Gastroesophageal sphincter (tissue), 4 donors: ENCODE data around the gene RPL12. TPM values are rescaled to one million over a fixed set of nuclear protein-coding genes. Genes with fewer than 3 reads are reported as not detected.

Source experiments
- ATAC-seq: fragments of 150-250 bp; one replicate; pipeline ENCODE4 v1.9.1; 2016; ENCODE audit warnings: mild to moderate bottlenecking, moderate library complexity
- H3K27ac ChIP-seq, 4 donors: fragments of 200-600 bp; sonication (generic) in 3 of 4; 1 replicate in 3 of 4; 2 replicates in 1 of 4; pipeline ENCODE4 v1.5.1; 2016 to 2019
- H3K27me3 ChIP-seq: fragments of 200-600 bp; sonication (generic); one replicate; pipeline ENCODE4 v1.5.1; 2019
- H3K36me3 ChIP-seq, 2 donors: fragments of 200-600 bp; sonication (generic); one replicate each; pipeline ENCODE4 v1.5.1; 2019; ENCODE audit warnings: control low read depth in 1 of 2
- H3K4me1 ChIP-seq, 3 donors: fragments of 200-600 bp; sonication (generic); 1 replicate in 2 of 3; 2 replicates in 1 of 3; pipeline ENCODE4 v1.5.1; 2016 to 2019; ENCODE audit warnings: control low read depth in 2 of 3
- H3K4me3 ChIP-seq, 2 donors: fragments of 200-600 bp; sonication (generic); one replicate each; pipeline ENCODE4 v1.5.1; 2019; ENCODE audit warnings: mild to moderate bottlenecking in 1 of 2, moderate library complexity in 1 of 2
- H3K9me3 ChIP-seq, 3 donors: fragments of 200-600 bp; sonication (generic); one replicate each; pipeline ENCODE4 v1.5.1; 2017 to 2019; ENCODE audit warnings: control low read depth in 2 of 3
- CTCF ChIP-seq, 4 experiments: fragments of 200-600 bp in 2 of 4; fragments of 450-650 bp in 2 of 4; sonication (generic) in 1 of 4; IDR thresholded peaks; one replicate each; pipeline ENCODE4 v1.5.1; 2017 to 2019; ENCODE audit warnings: antibody characterized with exemption in 4 of 4, mild to moderate bottlenecking in 2 of 4, moderate library complexity in 2 of 4
- EP300 ChIP-seq: sonication (generic); formaldehyde crosslinking; IDR thresholded peaks from one replicate; pipeline ENCODE4 v1.6.1; 2017; ENCODE audit warnings: antibody characterized with exemption, mild to moderate bottlenecking
- POLR2A ChIP-seq, 2 donors: fragments of 450-650 bp; IDR thresholded peaks; one replicate each; pipeline ENCODE4 v1.6.1; 2017; ENCODE audit warnings: antibody characterized with exemption in 2 of 2, mild to moderate bottlenecking in 2 of 2, moderate library complexity in 1 of 2
- POLR2AphosphoS5 ChIP-seq: sonication (generic); formaldehyde crosslinking; IDR thresholded peaks from one replicate; pipeline ENCODE4 v1.6.1; 2017; ENCODE audit warnings: antibody characterized with exemption
- WGBS, 2 donors: methylation state at CpG; one replicate each; pipeline ENCODE4 v1.1.5; 2018; ENCODE audit warnings: low coverage in 1 of 2; 5-methylcytosine and 5-hydroxymethylcytosine counted together
- total RNA-seq, 4 donors: library from RNA; depleted of rRNA; stranded (reverse); fragments of >200 nt; gene quantifications; one replicate each; pipeline ENCODE4 v1.1.0, GENCODE V29; 2016

RPL12 gene
- total RNA-seq, 4 donors from 2014 or later: 879 to 2,906 (median 1,722) TPM

- no peaks in the 10 kb centered on the region for H3K27me3 ChIP-seq
- WGBS, 2 donors: 54% methylated on average over 4 of the region's 5 CpGs; no CpG with 5 or more reads in 1 of the 2 donors
- TF ChIP-seq POLR2AphosphoS5 (no peak), POLR2A (IDR thresholded peaks at IDR 0.05) (no peak)
- no peaks in the 10 kb centered on the region for H3K9me3 ChIP-seq
- ATAC-seq: no peak
- peaks cover 3 to 44% (median 20%) of the 10 kb centered on the region in 3 donors for H3K4me1 ChIP-seq
- peak overlapping the region in 1 of 2 donors; percentile 87 for H3K4me3 ChIP-seq
- peak overlapping the region in 3 of 4 donors; percentile 90 to 98 (median 93) for H3K27ac ChIP-seq
- peaks cover 0 to 66% of the 10 kb centered on the region in 2 donors for H3K36me3 ChIP-seq
Measured at GRCh38 chr9:127449332-127449966, 1.8 kb downstream of the RPL12 start.

GRCh38 chr9:127448112-127448805 is 2.9 kb downstream of the RPL12 start:
- WGBS, 2 donors: 83 to 95% methylated on average over 7 to 8 of the region's 8 CpGs
- peaks cover 0 to 67% of the 10 kb centered on the region in 2 donors for H3K36me3 ChIP-seq

GRCh38 chr9:127447416-127448111 is 3.6 kb downstream of the RPL12 start:
- Histone ChIP-seq H3K9me3 (no peaks in the 10 kb centered on the region), H3K27me3 (no peaks in the 10 kb centered on the region), H3K4me3 (no peak overlapping the region), H3K27ac (peak overlapping the region in 1 of 4 donors; percentile 27), H3K36me3 (peaks cover 0 to 73% of the 10 kb centered on the region in 2 donors), H3K4me1 (peaks cover 3 to 35% (median 19%) of the 10 kb centered on the region in 3 donors)
- 68 to 78% methylated on average over 3 to 7 of the region's 7 CpGs for WGBS, 2 donors
- no peak for ATAC-seq
- no peak for TF ChIP-seq EP300
- TF ChIP-seq CTCF (IDR thresholded peaks at IDR 0.05): no peak
- no peak for TF ChIP-seq POLR2AphosphoS5
- TF ChIP-seq POLR2A (IDR thresholded peaks at IDR 0.05): no peak

More at GRCh38 chr9:127448112-127448805, 2.9 kb downstream of the RPL12 start:
- H3K4me3 ChIP-seq: no peak overlapping the region
- peaks cover 3 to 42% (median 20%) of the 10 kb centered on the region in 3 donors for H3K4me1 ChIP-seq
- TF ChIP-seq EP300: no peak
- TF ChIP-seq POLR2A (IDR thresholded peaks at IDR 0.05): no peak
- no peak for TF ChIP-seq POLR2AphosphoS5
- TF ChIP-seq CTCF (IDR thresholded peaks at IDR 0.05): no peak
- no peaks in the 10 kb centered on the region for H3K9me3 ChIP-seq
- peak overlapping the region in 2 of 4 donors; percentile 2 to 98 for H3K27ac ChIP-seq
- no peaks in the 10 kb centered on the region for H3K27me3 ChIP-seq
- no peak for ATAC-seq

- no peak for ATAC-seq
- WGBS, 2 donors: 64 to 71% methylated on average over 4 to 5 of the region's 7 CpGs
- Histone ChIP-seq H3K27me3 (no peaks in the 10 kb centered on the region), H3K4me1 (peaks cover 3 to 28% (median 15%) of the 10 kb centered on the region in 3 donors), H3K27ac (peak overlapping the region in 1 of 4 donors; percentile 27), H3K36me3 (peaks cover 0 to 80% of the 10 kb centered on the region in 2 donors), H3K9me3 (no peaks in the 10 kb centered on the region), H3K4me3 (no peak overlapping the region)
- TF ChIP-seq EP300: no peak
- no peak for TF ChIP-seq POLR2AphosphoS5
- TF ChIP-seq POLR2A (IDR thresholded peaks at IDR 0.05): no peak
- no peak for TF ChIP-seq CTCF (IDR thresholded peaks at IDR 0.05)
Measured at GRCh38 chr9:127446713-127447415, 4.3 kb downstream of the RPL12 start.
